OCI-LY1 (cell line): ENCODE results near the gene CACNA1C.

Source experiments
- CTCF ChIP-seq: fragments of 200-600 bp; sonication (generic), shearing (Covaris generic); IDR thresholded peaks from 2 replicates; pipeline ENCODE4 v1.5.1; 2017; ENCODE audit warnings: mild to moderate bottlenecking, antibody characterized with exemption, low read length, moderate library complexity, mixed read lengths
- EZH2 ChIP-seq: fragments of 200-600 bp; sonication (generic), shearing (Covaris generic); IDR thresholded peaks from 2 replicates; pipeline ENCODE4 v1.8.0; 2017; ENCODE audit warnings: borderline replicate concordance, mixed run types, mild to moderate bottlenecking, antibody characterized with exemption, low read length, moderate library complexity, mixed read lengths

GRCh38 chr12:2288471-2288870, 235.7 kb downstream of the CACNA1C start:
- no peak for TF ChIP-seq CTCF
- TF ChIP-seq EZH2, result no peak
